ENCODE results near the gene ABI3. TPM values are rescaled to one million over a fixed set of nuclear protein-coding genes. Genes with fewer than 3 reads are reported as not detected.
"Not testable (repeated sequence)": the region's sequence is repeated elsewhere in the genome, so short reads cannot be mapped to it uniquely, and the experiment has no call there.

The ABI3 gene
- total RNA-seq, 1 donor from 2014 or later = not detected

- Histone ChIP-seq H3K4me1 (no peaks in the 10 kb centered on the region), H3K9me3 (ENCODE audit: low read depth) (no peaks in the 10 kb centered on the region), H3K4me3 (no peak overlapping the region), H3K27me3 (no peaks in the 10 kb centered on the region), H3K9ac (no peak overlapping the region), H3K4me2 (no peak overlapping the region), H3K79me2 (ENCODE audit: low read depth) (no peaks in the 10 kb centered on the region), H2AFZ (replicated peaks) (no peak overlapping the region), H3F3A (ENCODE audit: low read depth) (no peaks in the 10 kb centered on the region), H4K20me1 (ENCODE audit: low read depth) (no peaks in the 10 kb centered on the region), H3K36me3 (no peaks in the 10 kb centered on the region), H3K27ac (no peak overlapping the region)
- Mint-ChIP-seq H3K9me3 (peaks cover 30% of the 10 kb centered on the region), H3K27ac (no peak overlapping the region), H3K4me1 (no peaks in the 10 kb centered on the region), H3K36me3 (peaks cover 1% of the 10 kb centered on the region), H3K4me3 (no peak overlapping the region), H3K27me3 (ENCODE audit: insufficient read depth, low read depth) (peaks cover 9% of the 10 kb centered on the region)
- no peak for DNase-seq (ENCODE audit: low spot score)
- TF ChIP-seq CTCF (IDR thresholded peaks at IDR 0.05) (no peak), EZH2phosphoT487 (IDR thresholded peaks at IDR 0.05) (no peak), EZH2 (IDR thresholded peaks at IDR 0.05) (no peak)
Measured at GRCh38 chr17:49183801-49184200, 26.7 kb upstream of the ABI3 start.

GRCh38 chr17:49184522-49184921 is 26.0 kb upstream of the ABI3 start:
- H3K36me3 ChIP-seq; H3K27ac Mint-ChIP-seq; H3K4me1 ChIP-seq; H3K79me2 ChIP-seq (ENCODE audit: low read depth); H3F3A ChIP-seq (ENCODE audit: low read depth); H3K4me3 ChIP-seq; DNase-seq (ENCODE audit: low spot score); H3K9ac ChIP-seq; H4K20me1 ChIP-seq (ENCODE audit: low read depth); H3K27me3 ChIP-seq; H2AFZ ChIP-seq (replicated peaks); H3K36me3 Mint-ChIP-seq; H3K27ac ChIP-seq; H3K9me3 ChIP-seq (ENCODE audit: low read depth); H3K4me2 ChIP-seq; H3K4me1 Mint-ChIP-seq; H3K27me3 Mint-ChIP-seq (ENCODE audit: insufficient read depth, low read depth); H3K4me3 Mint-ChIP-seq: not testable (repeated sequence)
- peaks cover 30% of the 10 kb centered on the region for H3K9me3 Mint-ChIP-seq

GRCh38 chr17:49185381-49185780 is 25.1 kb upstream of the ABI3 start:
- not testable (repeated sequence) for H3F3A ChIP-seq (ENCODE audit: low read depth); H3K36me3 ChIP-seq; H3K9ac ChIP-seq; H3K4me1 ChIP-seq; H3K4me2 ChIP-seq; H3K36me3 Mint-ChIP-seq; H3K4me1 Mint-ChIP-seq; H3K9me3 ChIP-seq (ENCODE audit: low read depth); H3K4me3 Mint-ChIP-seq; H3K27me3 Mint-ChIP-seq (ENCODE audit: insufficient read depth, low read depth); DNase-seq (ENCODE audit: low spot score); H3K27ac Mint-ChIP-seq; H3K27me3 ChIP-seq; H3K79me2 ChIP-seq (ENCODE audit: low read depth); H4K20me1 ChIP-seq (ENCODE audit: low read depth); H3K27ac ChIP-seq; H2AFZ ChIP-seq (replicated peaks); H3K4me3 ChIP-seq
- H3K9me3 Mint-ChIP-seq = peaks cover 30% of the 10 kb centered on the region

- no peak for TF ChIP-seq EZH2phosphoT487 (IDR thresholded peaks at IDR 0.05)
- no peak for TF ChIP-seq EZH2 (IDR thresholded peaks at IDR 0.05)
- no peak for TF ChIP-seq CTCF (IDR thresholded peaks at IDR 0.05)
- Mint-ChIP-seq H3K4me1 (peaks cover 7% of the 10 kb centered on the region), H3K9me3 (peaks cover 28% of the 10 kb centered on the region), H3K36me3 (peaks cover 1% of the 10 kb centered on the region), H3K4me3 (no peak overlapping the region), H3K27ac (no peak overlapping the region), H3K27me3 (ENCODE audit: insufficient read depth, low read depth) (peaks cover 15% of the 10 kb centered on the region)
- H3K36me3 ChIP-seq = no peaks in the 10 kb centered on the region
- no peak overlapping the region for H3K27ac ChIP-seq
- no peak for DNase-seq (ENCODE audit: low spot score)
- H2AFZ ChIP-seq (replicated peaks) = no peak overlapping the region
- no peaks in the 10 kb centered on the region for H4K20me1 ChIP-seq (ENCODE audit: low read depth)
- H3K27me3 ChIP-seq = no peaks in the 10 kb centered on the region
- H3K9me3 ChIP-seq (ENCODE audit: low read depth) = no peaks in the 10 kb centered on the region
- H3K4me3 ChIP-seq = no peak overlapping the region
- peaks cover 4% of the 10 kb centered on the region for H3K4me1 ChIP-seq
- H3K4me2 ChIP-seq = no peak overlapping the region
- no peaks in the 10 kb centered on the region for H3K79me2 ChIP-seq (ENCODE audit: low read depth)
- no peak overlapping the region for H3K9ac ChIP-seq
- peaks cover 17% of the 10 kb centered on the region for H3F3A ChIP-seq (ENCODE audit: low read depth)
Measured at GRCh38 chr17:49187301-49187700, 23.2 kb upstream of the ABI3 start.
